CD4-positive, alpha-beta memory T cell (primary cell): ENCODE data around the gene PCBP3. TPM values are rescaled to one million over a fixed set of nuclear protein-coding genes. Genes with fewer than 3 reads are reported as not detected.

Experiments used
- CTCF ChIA-PET: fragments of 350-600 bp; sonication (Branson Sonifier 250); formaldehyde crosslinking; loops from one replicate; lab custom pipeline; 2021; ENCODE audit warnings: inconsistent platforms; ENCODE audit not compliant: partially characterized antibody; lab: Charles Lee
- POLR2A ChIA-PET: fragments of 350-600 bp; sonication (Branson Sonifier 250); formaldehyde crosslinking; loops from one replicate; lab custom pipeline; 2021; ENCODE audit not compliant: partially characterized antibody; lab: Charles Lee
- DNase-seq, 5 donors: peaks; one replicate each; pipeline versions ENCODE4 v3.0.0 to v3.0.0-alpha.2; 2020 to 2022; ENCODE audit warnings: mixed read lengths in 1 of 5
- H3K27ac ChIP-seq: one replicate; pipeline ENCODE4 v1.7.0; 2013; ENCODE audit warnings: low read depth, low read length
- H3K27me3 ChIP-seq: 2 replicates; pipeline ENCODE4 v1.7.0; 2013; ENCODE audit warnings: mild to moderate bottlenecking, low read length, moderate library complexity; ENCODE audit not compliant: insufficient read depth
- H3K36me3 ChIP-seq: 2 replicates; pipeline ENCODE4 v1.7.0; 2013; ENCODE audit warnings: mild to moderate bottlenecking, low read length, moderate library complexity; ENCODE audit not compliant: insufficient read depth
- H3K4me1 ChIP-seq: 2 replicates; pipeline ENCODE4 v1.7.0; 2013; ENCODE audit warnings: mild to moderate bottlenecking, low read length, moderate library complexity; ENCODE audit not compliant: insufficient read depth
- H3K4me3 ChIP-seq, 2 donors: one replicate each; pipeline ENCODE4 v1.7.0; 2013; ENCODE audit warnings: low read length in 2 of 2, mild to moderate bottlenecking in 1 of 2
- H3K9me3 ChIP-seq, 2 donors: one replicate each; pipeline ENCODE4 v1.7.0; 2013; ENCODE audit warnings: low read length in 2 of 2, control low read depth in 1 of 2; ENCODE audit not compliant: control insufficient read depth in 1 of 2
- H3K27ac Mint-ChIP-seq, 7 donors: one replicate each; pipeline ENCODE4 v1.8.0; 2020 to 2021; ENCODE audit warnings: mixed read lengths in 7 of 7, mild to moderate bottlenecking in 6 of 7, inconsistent platforms in 3 of 7, moderate library complexity in 3 of 7
- H3K27me3 Mint-ChIP-seq, 2 donors: one replicate each; pipeline ENCODE4 v1.8.0; 2020 to 2021; ENCODE audit warnings: mixed read lengths in 2 of 2
- H3K36me3 Mint-ChIP-seq, 2 donors: one replicate each; pipeline ENCODE4 v1.8.0; 2020 to 2021; ENCODE audit warnings: mixed read lengths in 2 of 2, inconsistent platforms in 1 of 2, mild to moderate bottlenecking in 1 of 2
- H3K4me1 Mint-ChIP-seq, 4 donors: one replicate each; pipeline ENCODE4 v1.8.0; 2020 to 2021; ENCODE audit warnings: mixed read lengths in 4 of 4, mild to moderate bottlenecking in 1 of 4
- H3K4me3 Mint-ChIP-seq, 8 donors: one replicate each; pipeline ENCODE4 v1.8.0; 2020 to 2021; ENCODE audit warnings: mixed read lengths in 8 of 8, mild to moderate bottlenecking in 7 of 8, moderate library complexity in 6 of 8, inconsistent platforms in 3 of 8
- H3K9me3 Mint-ChIP-seq, 8 donors: one replicate each; pipeline ENCODE4 v1.8.0; 2020 to 2021; ENCODE audit warnings: mixed read lengths in 8 of 8, mild to moderate bottlenecking in 5 of 8, inconsistent platforms in 3 of 8, moderate library complexity in 1 of 8
- intact Hi-C: fragments of 100-400 bp; cut with micrococcal nuclease; formaldehyde crosslinking; loops from one replicate; pipeline ENCODE4 v1.15.1; 2023
- polyA plus RNA-seq, 2 donors: library from polyadenylated mRNA; unstranded; fragments of 300-500 nt; fragmentation: Illumina TruSeq; gene quantifications; one replicate each; pipeline ENCODE4 v1.2.3, GENCODE V29; 2021
- total RNA-seq, 2 experiments: library from RNA; stranded (reverse); gene quantifications; one replicate each; pipeline ENCODE4 v1.2.3, GENCODE V29; 2021

Gene PCBP3
- total and polyA plus RNA-seq, 4 experiments from 2014 or later, result 0.36 to 1.6 (median 1.0) TPM

GRCh38 chr21:45827881-45828579 is 184.5 kb downstream of the PCBP3 start:
- CTCF ChIA-PET, result no interaction called here
- Histone ChIP-seq H3K27me3 (no peaks in the 10 kb centered on the region), H3K4me1 (peaks cover 6% of the 10 kb centered on the region), H3K4me3 (no peak overlapping the region), H3K9me3 (no peaks in the 10 kb centered on the region), H3K27ac (no peak overlapping the region), H3K36me3 (no peaks in the 10 kb centered on the region)
- H3K36me3 Mint-ChIP-seq, result no peaks in the 10 kb centered on the region
- peaks cover 0 to 2% of the 10 kb centered on the region in 2 donors for H3K27me3 Mint-ChIP-seq
- H3K4me3 Mint-ChIP-seq, result peak overlapping the region in 1 of 8 donors; percentile 13
- peaks cover 10 to 12% (median 11%) of the 10 kb centered on the region in 4 donors for H3K4me1 Mint-ChIP-seq
- POLR2A ChIA-PET, result no interaction called here
- H3K27ac Mint-ChIP-seq, result peak overlapping the region in 5 of 7 donors; percentile 19 to 73 (median 25)
- no peak for DNase-seq
- intact Hi-C loops, result no loop called here
- H3K9me3 Mint-ChIP-seq, result no peaks in the 10 kb centered on the region

- Histone ChIP-seq H3K36me3 (no peaks in the 10 kb centered on the region), H3K4me1 (peaks cover 6% of the 10 kb centered on the region), H3K27ac (no peak overlapping the region), H3K9me3 (no peaks in the 10 kb centered on the region), H3K4me3 (no peak overlapping the region), H3K27me3 (no peaks in the 10 kb centered on the region)
- H3K4me1 Mint-ChIP-seq, result peaks cover 10 to 12% (median 11%) of the 10 kb centered on the region in 4 donors
- H3K27me3 Mint-ChIP-seq, result peaks cover 0 to 2% of the 10 kb centered on the region in 2 donors
- H3K27ac Mint-ChIP-seq, result peak overlapping the region in 1 of 7 donors; percentile 37
- H3K9me3 Mint-ChIP-seq, result no peaks in the 10 kb centered on the region
- H3K4me3 Mint-ChIP-seq, result no peak overlapping the region
- DNase-seq, result no peak
- H3K36me3 Mint-ChIP-seq, result no peaks in the 10 kb centered on the region
- POLR2A ChIA-PET, result no interaction called here
- intact Hi-C loops, result no loop called here
- CTCF ChIA-PET, result no interaction called here
Observed at GRCh38 chr21:45828580-45829570, 185.3 kb downstream of the PCBP3 start.

GRCh38 chr21:45829668-45830067 is 186.1 kb downstream of the PCBP3 start:
- no peaks in the 10 kb centered on the region for H3K27me3 ChIP-seq
- no peaks in the 10 kb centered on the region for H3K36me3 ChIP-seq
- H3K4me3 Mint-ChIP-seq, result no peak overlapping the region
- H3K27ac ChIP-seq, result no peak overlapping the region
- no peak for DNase-seq
- no peak overlapping the region for H3K4me3 ChIP-seq
- H3K4me1 Mint-ChIP-seq, result peaks cover 10 to 12% (median 11%) of the 10 kb centered on the region in 4 donors
- H3K9me3 Mint-ChIP-seq, result no peaks in the 10 kb centered on the region
- H3K4me1 ChIP-seq, result peaks cover 6% of the 10 kb centered on the region
- H3K36me3 Mint-ChIP-seq, result no peaks in the 10 kb centered on the region
- no peak overlapping the region for H3K27ac Mint-ChIP-seq
- ChIA-PET CTCF (no interaction called here), POLR2A (no interaction called here)
- intact Hi-C loops, result no loop called here
- H3K9me3 ChIP-seq, result no peaks in the 10 kb centered on the region
- H3K27me3 Mint-ChIP-seq, result no peaks in the 10 kb centered on the region

GRCh38 chr21:45830221-45830640 is 186.7 kb downstream of the PCBP3 start:
- CTCF ChIA-PET, result interaction anchor here (1.0 kb wide), 1 partner anchor 8 kb away, joined by 5 read pairs; no protein-coding TSS in a partner anchor
- intact Hi-C loops, result no loop called here
- Histone ChIP-seq H3K4me1 (peaks cover 6% of the 10 kb centered on the region), H3K4me3 (no peak overlapping the region), H3K36me3 (no peaks in the 10 kb centered on the region), H3K27me3 (no peaks in the 10 kb centered on the region), H3K27ac (no peak overlapping the region), H3K9me3 (no peaks in the 10 kb centered on the region)
- Mint-ChIP-seq H3K27me3 (no peaks in the 10 kb centered on the region), H3K4me1 (peaks cover 10 to 12% (median 11%) of the 10 kb centered on the region in 4 donors), H3K27ac (no peak overlapping the region), H3K9me3 (no peaks in the 10 kb centered on the region), H3K36me3 (no peaks in the 10 kb centered on the region), H3K4me3 (no peak overlapping the region)
- DNase-seq, result no peak
- POLR2A ChIA-PET, result no interaction called here

- Histone ChIP-seq H3K36me3 (no peaks in the 10 kb centered on the region), H3K27ac (no peak overlapping the region), H3K4me3 (no peak overlapping the region), H3K9me3 (no peaks in the 10 kb centered on the region), H3K27me3 (no peaks in the 10 kb centered on the region), H3K4me1 (peaks cover 6% of the 10 kb centered on the region)
- ChIA-PET CTCF (interaction anchor here (1.0 kb wide), 1 partner anchor 9 kb away, joined by 5 read pairs; no protein-coding TSS in a partner anchor), POLR2A (no interaction called here)
- DNase-seq, result no peak
- Mint-ChIP-seq H3K27ac (no peak overlapping the region), H3K36me3 (no peaks in the 10 kb centered on the region), H3K27me3 (no peaks in the 10 kb centered on the region), H3K9me3 (no peaks in the 10 kb centered on the region), H3K4me1 (peaks cover 10 to 12% (median 11%) of the 10 kb centered on the region in 4 donors), H3K4me3 (no peak overlapping the region)
- intact Hi-C loops, result no loop called here
Observed at GRCh38 chr21:45830720-45831366, 187.3 kb downstream of the PCBP3 start.

- H3K4me1 ChIP-seq, result peaks cover 6% of the 10 kb centered on the region
- no peaks in the 10 kb centered on the region for H3K36me3 Mint-ChIP-seq
- no peak for DNase-seq
- H3K9me3 Mint-ChIP-seq, result no peaks in the 10 kb centered on the region
- ChIA-PET POLR2A (no interaction called here), CTCF (no interaction called here)
- H3K27me3 ChIP-seq, result no peaks in the 10 kb centered on the region
- peaks cover 9 to 10% (median 9%) of the 10 kb centered on the region in 4 donors for H3K4me1 Mint-ChIP-seq
- no peaks in the 10 kb centered on the region for H3K36me3 ChIP-seq
- no peak overlapping the region for H3K27ac ChIP-seq
- H3K9me3 ChIP-seq, result no peaks in the 10 kb centered on the region
- peaks cover 0 to 2% of the 10 kb centered on the region in 2 donors for H3K27me3 Mint-ChIP-seq
- intact Hi-C loops, result no loop called here
- no peak overlapping the region for H3K4me3 ChIP-seq
- no peak overlapping the region for H3K27ac Mint-ChIP-seq
- peak overlapping the region in 1 of 8 donors; percentile 6 for H3K4me3 Mint-ChIP-seq
Observed at GRCh38 chr21:45831991-45832740, 188.6 kb downstream of the PCBP3 start.
